Measurements from ENCODE around the gene THEMIS2.
"Not testable (repeated sequence)": the region's sequence is repeated elsewhere in the genome, so short reads cannot be mapped to it uniquely, and the experiment has no call there.

The THEMIS2 gene

DNA sequence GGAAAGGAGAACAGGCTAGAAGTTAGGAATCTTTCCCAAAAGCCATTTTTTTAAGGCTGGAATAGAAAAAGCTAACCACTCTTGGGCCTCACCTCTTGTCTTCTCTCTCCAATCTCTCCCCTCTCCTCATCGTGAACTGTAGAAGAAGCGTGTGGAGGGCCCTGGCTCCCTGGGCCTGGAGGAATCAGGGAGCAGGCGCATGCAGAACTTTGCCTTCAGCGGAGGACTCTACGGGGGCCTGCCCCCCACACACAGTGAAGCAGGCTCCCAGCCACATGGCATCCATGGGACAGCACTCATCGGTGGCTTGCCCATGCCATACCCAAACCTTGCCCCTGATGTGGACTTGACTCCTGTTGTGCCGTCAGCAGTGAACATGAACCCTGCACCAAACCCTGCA is 22.4 kb upstream of the THEMIS2 start:
- Histone ChIP-seq H3K9me3 (replicated peaks; ENCODE audit: low read length) (no peaks in the 10 kb centered on the region), H3K4me2 (ENCODE audit: low read length) (no peak overlapping the region), H3K4me3 (ENCODE audit: low read length) (no peak overlapping the region), H3K4me1 (ENCODE audit: control insufficient read depth, insufficient read depth, low read length) (no peaks in the 10 kb centered on the region), H3K9ac (ENCODE audit: low read depth, low read length) (no peak overlapping the region), H3K27me3 (ENCODE audit: control insufficient read depth, insufficient read depth, low read length) (no peaks in the 10 kb centered on the region), H3K36me3 (ENCODE audit: insufficient read depth, low read length) (peaks cover 40% of the 10 kb centered on the region)

DNA sequence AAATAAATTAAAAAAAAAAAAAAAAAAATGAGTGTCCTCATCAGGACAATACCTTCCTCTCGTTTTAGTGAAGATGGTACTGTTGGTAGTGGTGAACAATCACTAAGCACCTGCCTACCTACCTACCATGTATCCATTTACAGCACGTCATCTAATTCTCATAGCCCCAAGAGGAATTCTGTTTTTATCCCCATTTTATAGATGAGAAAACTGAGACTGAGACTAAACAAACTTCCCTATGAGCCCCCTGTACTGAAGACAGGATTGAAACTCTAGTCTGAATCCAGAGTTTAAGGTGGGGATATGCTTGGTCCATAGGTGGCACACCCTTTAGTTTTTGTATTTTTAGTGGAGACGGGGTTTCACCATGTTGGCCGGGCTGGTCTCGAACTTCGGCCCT is 17.3 kb upstream of the THEMIS2 start:
- no peak overlapping the region for H3K9ac ChIP-seq (ENCODE audit: low read depth, low read length)
- no peak overlapping the region for H3K4me3 ChIP-seq (ENCODE audit: low read length)

DNA sequence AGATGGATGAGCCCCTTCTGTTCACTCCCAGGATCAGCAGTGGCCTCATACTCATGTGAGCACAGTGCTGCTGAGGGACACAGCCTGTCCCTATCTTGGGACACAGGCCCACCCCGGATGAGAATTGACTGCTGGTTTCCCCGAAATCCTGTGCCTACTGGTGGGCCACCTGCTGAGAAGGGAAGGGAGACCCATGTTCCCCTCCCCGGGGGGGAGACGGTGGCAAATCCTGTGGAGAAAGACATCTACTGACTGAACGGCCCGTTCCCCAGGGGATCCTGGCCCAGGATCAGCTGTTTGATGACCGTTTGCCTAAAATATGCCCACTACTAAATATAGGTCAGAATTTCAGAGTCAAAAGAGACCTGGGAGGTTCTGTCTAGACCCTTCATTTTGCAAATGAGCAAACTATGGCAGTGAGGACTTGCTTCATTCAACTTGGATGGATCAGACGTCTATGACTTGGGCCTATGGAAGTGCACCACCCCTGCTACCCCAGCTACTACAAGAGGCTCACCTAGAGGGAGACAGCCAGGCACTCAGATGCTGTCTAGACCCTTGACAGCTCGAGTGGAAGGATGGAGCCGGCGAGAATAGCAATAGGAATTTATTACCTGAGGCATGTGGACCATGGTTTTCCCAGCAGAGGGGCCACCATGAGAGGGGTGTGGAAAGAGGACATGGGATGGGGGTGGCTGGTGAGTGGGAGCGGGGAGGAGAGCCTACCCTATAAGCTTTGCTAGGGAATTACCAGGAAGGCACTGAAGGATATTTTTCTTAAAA is 15.6 kb upstream of the THEMIS2 start:
- H3K4me2 ChIP-seq (ENCODE audit: low read length), result no peak overlapping the region
- H3K4me3 ChIP-seq (ENCODE audit: low read length), result no peak overlapping the region
- H3K9ac ChIP-seq (ENCODE audit: low read depth, low read length), result no peak overlapping the region
- peaks cover 9% of the 10 kb centered on the region for H3K4me1 ChIP-seq (ENCODE audit: control insufficient read depth, insufficient read depth, low read length)
- no peaks in the 10 kb centered on the region for H3K9me3 ChIP-seq (replicated peaks; ENCODE audit: low read length)
- peaks cover 1% of the 10 kb centered on the region for H3K36me3 ChIP-seq (ENCODE audit: insufficient read depth, low read length)
- no peaks in the 10 kb centered on the region for H3K27me3 ChIP-seq (ENCODE audit: control insufficient read depth, insufficient read depth, low read length)

More for the DNA sequence above, 17.3 kb upstream of the THEMIS2 start:
- H3K27me3 ChIP-seq (ENCODE audit: control insufficient read depth, insufficient read depth, low read length), result no peaks in the 10 kb centered on the region
- H3K4me1 ChIP-seq (ENCODE audit: control insufficient read depth, insufficient read depth, low read length), result peaks cover 9% of the 10 kb centered on the region
- no peaks in the 10 kb centered on the region for H3K9me3 ChIP-seq (replicated peaks; ENCODE audit: low read length)
- peaks cover 18% of the 10 kb centered on the region for H3K36me3 ChIP-seq (ENCODE audit: insufficient read depth, low read length)
- no peak overlapping the region for H3K4me2 ChIP-seq (ENCODE audit: low read length)

DNA sequence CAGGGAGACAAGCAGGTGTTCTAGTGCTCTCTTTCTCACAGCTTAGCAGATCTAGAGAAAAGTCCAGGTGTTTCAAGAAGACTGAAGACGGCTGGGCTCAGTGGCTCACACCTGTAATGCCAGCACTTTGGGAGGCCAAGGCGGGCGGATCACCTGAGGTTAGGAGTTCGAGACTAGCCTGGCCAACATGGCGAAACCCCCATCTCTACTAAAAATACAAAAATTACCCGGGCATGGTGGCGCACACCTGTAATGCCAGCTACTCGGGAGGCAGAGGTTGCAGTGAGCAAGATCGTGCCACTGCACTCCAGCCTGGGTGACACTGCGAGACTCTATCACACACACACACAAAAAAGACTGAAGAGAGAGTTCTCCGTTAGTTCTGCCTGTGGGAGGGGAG is 14.8 kb upstream of the THEMIS2 start:
- not testable (repeated sequence) for H3K4me3 ChIP-seq (ENCODE audit: low read length); H3K36me3 ChIP-seq (ENCODE audit: insufficient read depth, low read length); H3K9ac ChIP-seq (ENCODE audit: low read depth, low read length); H3K9me3 ChIP-seq (replicated peaks; ENCODE audit: low read length); H3K27me3 ChIP-seq (ENCODE audit: control insufficient read depth, insufficient read depth, low read length); H3K4me2 ChIP-seq (ENCODE audit: low read length)
- peaks cover 12% of the 10 kb centered on the region for H3K4me1 ChIP-seq (ENCODE audit: control insufficient read depth, insufficient read depth, low read length)

DNA sequence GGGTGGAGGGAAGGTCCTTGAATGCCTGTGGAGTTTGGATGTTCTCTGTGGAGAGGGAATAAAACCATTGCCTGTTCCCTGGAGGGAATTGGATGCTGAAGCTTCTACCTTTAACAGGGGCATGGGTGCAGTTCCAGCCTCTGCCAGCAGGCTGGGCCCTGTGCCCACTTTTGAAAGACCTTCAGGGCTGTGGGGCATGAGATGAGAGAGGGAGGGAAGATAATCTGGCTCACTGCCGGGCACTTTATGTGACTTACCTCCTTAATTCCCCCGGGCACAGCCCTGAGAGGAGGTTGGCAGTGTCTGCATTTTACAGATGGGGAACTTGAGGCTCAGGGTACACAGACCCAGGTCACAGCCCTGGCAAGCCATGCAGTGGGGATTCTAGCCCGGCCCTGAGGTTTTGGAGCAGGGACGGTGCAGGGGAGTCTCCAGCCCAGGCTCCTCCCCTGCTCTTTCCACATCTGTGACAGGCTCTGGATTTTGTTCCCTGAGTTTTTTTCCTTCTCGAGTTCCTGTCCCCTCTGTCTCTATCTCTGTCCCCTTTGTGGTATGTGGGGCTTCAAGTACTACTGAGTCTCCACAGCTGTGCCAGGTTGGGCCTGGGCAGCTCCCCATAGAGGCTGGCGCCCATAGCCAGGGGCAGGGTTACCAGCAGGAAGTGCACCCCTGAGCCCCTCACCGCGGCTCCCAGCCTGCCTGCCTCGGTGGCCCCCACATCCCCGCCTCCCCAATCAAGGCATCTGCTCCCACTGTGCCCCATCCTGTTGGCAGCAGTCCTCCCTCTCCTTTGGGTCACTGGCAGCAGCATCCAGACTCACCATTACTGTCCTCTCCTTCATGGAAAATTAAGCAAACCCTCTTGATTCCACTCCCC is 14.0 kb upstream of the THEMIS2 start:
- Histone ChIP-seq H3K9me3 (replicated peaks; ENCODE audit: low read length) (no peaks in the 10 kb centered on the region), H3K4me3 (ENCODE audit: low read length) (peak overlapping the region; percentile 66), H3K27me3 (ENCODE audit: control insufficient read depth, insufficient read depth, low read length) (no peaks in the 10 kb centered on the region), H3K9ac (ENCODE audit: low read depth, low read length) (peak overlapping the region; percentile 40), H3K36me3 (ENCODE audit: insufficient read depth, low read length) (no peaks in the 10 kb centered on the region), H3K4me2 (ENCODE audit: low read length) (peak overlapping the region; percentile 91), H3K4me1 (ENCODE audit: control insufficient read depth, insufficient read depth, low read length) (peaks cover 18% of the 10 kb centered on the region)

DNA sequence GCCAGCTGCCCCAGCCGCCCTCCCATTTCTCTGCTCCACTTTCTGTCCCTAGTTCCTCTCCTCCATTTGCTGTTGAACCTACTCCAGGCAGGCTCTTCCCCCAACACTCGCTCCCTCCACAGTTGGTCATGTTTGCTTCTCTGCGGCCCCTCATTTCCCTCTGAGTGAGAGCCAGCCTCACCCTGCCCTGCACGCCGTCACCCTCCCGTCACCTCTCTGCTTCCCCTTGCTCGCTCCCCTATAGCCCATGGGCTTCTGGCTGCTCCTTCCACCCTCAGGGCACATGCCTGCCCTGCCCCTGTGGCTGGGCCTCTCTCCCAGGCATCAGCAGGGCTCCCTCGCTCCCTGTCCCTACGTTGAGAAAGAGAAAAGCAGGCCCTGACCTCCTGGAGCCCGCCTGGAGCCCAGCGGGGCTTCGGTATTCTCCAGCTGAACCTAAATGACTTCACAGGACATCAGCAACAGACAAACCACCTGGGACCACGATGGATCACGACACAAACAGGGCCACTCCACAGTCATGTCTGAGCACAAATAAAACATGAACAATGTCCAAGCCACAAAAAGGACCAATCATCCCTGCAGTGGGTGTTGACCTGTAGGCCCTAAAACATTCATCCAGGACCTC is 13.3 kb upstream of the THEMIS2 start:
- Histone ChIP-seq H3K9me3 (replicated peaks; ENCODE audit: low read length) (no peaks in the 10 kb centered on the region), H3K4me2 (ENCODE audit: low read length) (no peak overlapping the region), H3K4me1 (ENCODE audit: control insufficient read depth, insufficient read depth, low read length) (peaks cover 26% of the 10 kb centered on the region), H3K9ac (ENCODE audit: low read depth, low read length) (no peak overlapping the region), H3K27me3 (ENCODE audit: control insufficient read depth, insufficient read depth, low read length) (no peaks in the 10 kb centered on the region), H3K4me3 (ENCODE audit: low read length) (no peak overlapping the region), H3K36me3 (ENCODE audit: insufficient read depth, low read length) (no peaks in the 10 kb centered on the region)

DNA sequence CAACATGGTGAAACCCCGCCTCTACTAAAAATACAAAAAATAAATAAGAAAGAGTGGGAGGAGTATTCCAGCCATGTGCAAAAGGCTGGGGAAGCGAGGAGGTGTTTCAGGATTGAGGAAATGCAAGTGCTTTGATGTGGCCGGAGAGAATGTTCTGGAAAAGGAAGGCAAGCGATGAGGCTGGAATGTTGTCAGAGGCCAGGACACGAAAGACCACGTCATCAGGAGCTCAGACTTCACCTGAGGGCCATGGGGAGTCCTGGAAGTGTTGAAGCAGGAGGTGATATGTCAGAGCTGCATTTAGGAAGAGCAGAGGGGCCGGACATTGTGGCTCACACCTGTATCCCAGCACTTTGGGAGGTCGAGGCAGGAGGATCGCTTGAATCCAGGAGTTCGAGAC is 10.9 kb upstream of the THEMIS2 start:
- H3K36me3 ChIP-seq (ENCODE audit: insufficient read depth, low read length), result no peaks in the 10 kb centered on the region
- H3K4me1 ChIP-seq (ENCODE audit: control insufficient read depth, insufficient read depth, low read length), result peaks cover 29% of the 10 kb centered on the region
- no peak overlapping the region for H3K4me2 ChIP-seq (ENCODE audit: low read length)
- no peak overlapping the region for H3K9ac ChIP-seq (ENCODE audit: low read depth, low read length)
- H3K9me3 ChIP-seq (replicated peaks; ENCODE audit: low read length), result no peaks in the 10 kb centered on the region
- H3K4me3 ChIP-seq (ENCODE audit: low read length), result no peak overlapping the region
- H3K27me3 ChIP-seq (ENCODE audit: control insufficient read depth, insufficient read depth, low read length), result no peaks in the 10 kb centered on the region

DNA sequence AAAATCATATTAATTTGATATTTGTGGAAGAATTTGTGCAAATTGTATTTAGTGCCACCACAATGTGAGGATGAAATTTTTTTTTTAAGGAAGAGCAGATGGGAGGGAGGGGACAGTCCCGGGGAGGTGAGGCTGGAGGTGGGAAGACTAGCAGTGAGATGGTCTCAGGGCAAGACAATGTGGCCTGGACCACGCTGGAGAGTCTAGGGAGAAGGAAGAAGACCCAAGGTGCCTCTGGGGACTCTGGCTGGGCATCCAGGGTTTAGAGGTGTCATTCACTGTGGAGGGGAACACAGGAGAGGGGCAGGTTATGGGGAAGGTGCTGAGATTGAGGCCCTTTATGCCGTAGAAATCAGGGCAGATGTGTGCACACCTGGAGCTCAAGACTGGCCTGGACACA is 10.3 kb upstream of the THEMIS2 start:
- no peak overlapping the region for H3K9ac ChIP-seq (ENCODE audit: low read depth, low read length)
- H3K9me3 ChIP-seq (replicated peaks; ENCODE audit: low read length), result no peaks in the 10 kb centered on the region
- H3K4me2 ChIP-seq (ENCODE audit: low read length), result no peak overlapping the region
- no peak overlapping the region for H3K4me3 ChIP-seq (ENCODE audit: low read length)
- no peaks in the 10 kb centered on the region for H3K36me3 ChIP-seq (ENCODE audit: insufficient read depth, low read length)
- peaks cover 29% of the 10 kb centered on the region for H3K4me1 ChIP-seq (ENCODE audit: control insufficient read depth, insufficient read depth, low read length)
- H3K27me3 ChIP-seq (ENCODE audit: control insufficient read depth, insufficient read depth, low read length), result no peaks in the 10 kb centered on the region

DNA sequence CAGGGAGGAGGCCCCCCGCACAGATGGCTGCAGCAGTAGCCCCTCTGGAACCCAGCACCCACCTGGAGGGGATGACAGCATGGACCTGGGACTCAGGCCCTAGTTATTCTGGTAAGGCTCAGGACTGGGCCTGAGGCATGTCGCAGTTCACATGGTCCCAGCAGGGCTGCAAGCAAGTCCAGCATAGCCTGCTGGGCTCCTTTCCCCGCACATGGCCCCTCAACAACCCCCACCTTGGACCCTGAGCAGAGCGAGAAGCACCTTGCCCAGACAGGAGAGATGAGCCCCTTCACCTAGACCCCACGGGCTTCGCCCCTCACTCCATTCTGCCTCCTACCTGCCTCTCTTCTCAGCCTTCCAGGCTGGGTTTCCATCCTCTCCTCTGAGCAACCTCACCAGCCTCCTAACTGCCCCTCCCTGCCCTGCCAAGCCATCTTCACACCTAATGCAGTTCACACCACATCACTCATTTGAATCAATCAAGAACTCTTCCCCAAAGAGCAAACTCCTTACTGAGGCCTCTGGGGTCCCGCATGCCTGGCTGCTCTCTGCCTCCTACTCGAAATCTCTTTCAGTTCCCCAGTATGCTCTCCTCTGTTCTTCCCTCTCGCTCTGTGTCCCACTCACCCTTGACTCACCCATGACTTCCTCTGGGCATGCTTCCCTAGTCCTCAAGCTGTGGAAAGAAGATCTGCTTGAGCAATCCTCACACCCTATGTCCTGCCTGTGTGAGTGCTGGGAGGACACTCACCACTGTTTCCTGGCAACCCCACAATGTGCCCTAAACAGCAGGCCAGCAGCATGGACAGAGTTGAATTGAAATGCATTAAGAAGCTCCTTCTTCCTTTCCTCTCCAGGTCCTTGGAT is 9.4 kb upstream of the THEMIS2 start:
- peaks cover 29% of the 10 kb centered on the region for H3K4me1 ChIP-seq (ENCODE audit: control insufficient read depth, insufficient read depth, low read length)
- no peaks in the 10 kb centered on the region for H3K9me3 ChIP-seq (replicated peaks; ENCODE audit: low read length)
- H3K4me2 ChIP-seq (ENCODE audit: low read length), result peak overlapping the region; percentile 65
- H3K4me3 ChIP-seq (ENCODE audit: low read length), result no peak overlapping the region
- no peaks in the 10 kb centered on the region for H3K27me3 ChIP-seq (ENCODE audit: control insufficient read depth, insufficient read depth, low read length)
- H3K36me3 ChIP-seq (ENCODE audit: insufficient read depth, low read length), result no peaks in the 10 kb centered on the region
- H3K9ac ChIP-seq (ENCODE audit: low read depth, low read length), result peak overlapping the region; percentile 74

DNA sequence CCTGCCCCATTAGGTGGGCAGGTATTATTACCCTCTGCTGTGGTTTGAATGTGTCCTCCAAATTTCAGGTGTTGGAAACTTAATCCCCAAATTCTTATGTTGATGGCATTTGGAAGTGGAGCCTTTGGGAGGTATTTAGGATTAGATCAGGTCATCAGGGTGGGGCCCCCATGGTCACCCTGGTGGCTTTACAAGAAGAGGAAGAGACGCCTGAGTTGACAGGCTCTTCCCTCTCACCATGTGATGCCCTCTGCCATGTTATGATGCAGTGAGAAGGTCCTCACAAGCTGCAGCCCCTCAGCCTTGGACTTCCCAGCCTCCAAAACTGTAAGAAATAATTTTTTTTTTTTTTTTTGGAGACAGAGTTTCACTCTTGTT is 8.8 kb upstream of the THEMIS2 start:
- no peaks in the 10 kb centered on the region for H3K27me3 ChIP-seq (ENCODE audit: control insufficient read depth, insufficient read depth, low read length)
- H3K4me3 ChIP-seq (ENCODE audit: low read length), result no peak overlapping the region
- peaks cover 25% of the 10 kb centered on the region for H3K4me1 ChIP-seq (ENCODE audit: control insufficient read depth, insufficient read depth, low read length)
- no peaks in the 10 kb centered on the region for H3K9me3 ChIP-seq (replicated peaks; ENCODE audit: low read length)
- no peaks in the 10 kb centered on the region for H3K36me3 ChIP-seq (ENCODE audit: insufficient read depth, low read length)
- H3K9ac ChIP-seq (ENCODE audit: low read depth, low read length), result peak overlapping the region; percentile 74
- peak overlapping the region; percentile 15 for H3K4me2 ChIP-seq (ENCODE audit: low read length)

Data from skeletal muscle satellite cell (primary cell).